A549 (cell line): ENCODE measurements around the gene EML4.

ENCODE experiments used
- BHLHE40 ChIP-seq: IDR thresholded peaks from 2 replicates; pipeline ENCODE4 v1.6.1; 2012; ENCODE audit warnings: low read depth, low read length, inconsistent platforms
- EHMT2 ChIP-seq: fragments of 200-600 bp; sonication (generic); IDR thresholded peaks from 2 replicates; pipeline ENCODE4 v1.6.1; 2016; ENCODE audit warnings: antibody characterized with exemption, low read depth, mild to moderate bottlenecking, moderate library complexity
- EP300 ChIP-seq, 2 experiments: fragments of >200 bp; sonication (Bioruptor Twin); formaldehyde crosslinking; IDR thresholded peaks; 2 replicates in 1 of 2; 3 replicates in 1 of 2; pipeline ENCODE4 v1.6.1; 2016 to 2017
- HDAC2 ChIP-seq: fragments of 200-600 bp; sonication (generic); IDR thresholded peaks from 2 replicates; pipeline ENCODE4 v1.6.1; 2016
- JUN ChIP-seq, 2 experiments: fragments of >200 bp; sonication (Bioruptor Twin); formaldehyde crosslinking; IDR thresholded peaks; 2 replicates in 1 of 2; 3 replicates in 1 of 2; pipeline ENCODE4 v1.6.1; 2016 to 2017
- MAZ ChIP-seq: fragments of 150-350 bp; IDR thresholded peaks from 2 replicates; pipeline ENCODE4 v1.6.1; 2014; ENCODE audit warnings: antibody characterized with exemption, low read depth, low read length, borderline replicate concordance
- POLR2A ChIP-seq: IDR thresholded peaks from 2 replicates; pipeline ENCODE4 v1.6.1; 2012; ENCODE audit warnings: mild to moderate bottlenecking, low read length
- POLR2AphosphoS2 ChIP-seq: conservative IDR thresholded peaks from 2 replicates; pipeline ENCODE4 v1.6.1; 2012; ENCODE audit warnings: low read length, improper control_type of control experiment, inconsistent platforms
- SMC3 ChIP-seq: fragments of >200 bp; sonication (Bioruptor Twin); formaldehyde crosslinking; IDR thresholded peaks from 3 replicates; pipeline ENCODE4 v1.6.1; 2018; ENCODE audit warnings: inconsistent platforms
- TF ChIP-seq, protein P1 (sequence below): fragments of >200 bp; sonication (Bioruptor Twin); formaldehyde crosslinking; IDR thresholded peaks from 3 replicates; pipeline ENCODE4 v1.5.1; 2016

DNA sequence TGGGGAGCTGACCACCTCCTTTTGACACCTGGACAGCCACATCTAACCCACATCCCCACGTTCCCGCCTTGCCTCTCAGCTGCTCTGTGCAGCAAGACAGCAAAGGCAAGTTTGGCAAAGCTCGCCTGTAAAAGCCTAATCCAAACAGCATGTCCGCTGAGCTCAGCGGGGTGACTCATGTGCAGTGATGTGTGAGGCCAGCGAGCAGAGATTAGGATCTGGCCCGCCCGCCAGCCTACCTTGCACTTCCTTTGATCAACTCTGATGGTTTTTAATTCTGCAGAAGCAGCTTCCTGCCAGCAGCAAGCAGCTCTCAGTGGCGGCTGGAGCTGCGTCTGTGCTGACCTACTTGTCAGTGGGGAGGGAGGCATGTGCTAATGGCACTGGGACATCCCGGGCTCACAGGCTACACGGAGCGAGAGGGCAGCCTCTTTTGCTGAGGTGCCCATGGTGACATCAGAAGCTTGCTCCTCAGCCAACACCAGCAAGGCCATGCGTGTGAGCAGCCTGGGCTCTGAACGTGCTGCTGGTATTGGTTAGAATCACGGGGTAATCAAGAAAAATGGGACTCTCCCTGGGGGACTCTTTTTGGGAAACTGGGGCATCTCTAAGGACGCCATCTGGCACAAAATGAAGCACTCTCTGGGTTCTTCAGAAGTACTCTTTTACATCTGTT is 36.0 kb upstream of the EML4 start:
- TF ChIP-seq, protein P1, sequence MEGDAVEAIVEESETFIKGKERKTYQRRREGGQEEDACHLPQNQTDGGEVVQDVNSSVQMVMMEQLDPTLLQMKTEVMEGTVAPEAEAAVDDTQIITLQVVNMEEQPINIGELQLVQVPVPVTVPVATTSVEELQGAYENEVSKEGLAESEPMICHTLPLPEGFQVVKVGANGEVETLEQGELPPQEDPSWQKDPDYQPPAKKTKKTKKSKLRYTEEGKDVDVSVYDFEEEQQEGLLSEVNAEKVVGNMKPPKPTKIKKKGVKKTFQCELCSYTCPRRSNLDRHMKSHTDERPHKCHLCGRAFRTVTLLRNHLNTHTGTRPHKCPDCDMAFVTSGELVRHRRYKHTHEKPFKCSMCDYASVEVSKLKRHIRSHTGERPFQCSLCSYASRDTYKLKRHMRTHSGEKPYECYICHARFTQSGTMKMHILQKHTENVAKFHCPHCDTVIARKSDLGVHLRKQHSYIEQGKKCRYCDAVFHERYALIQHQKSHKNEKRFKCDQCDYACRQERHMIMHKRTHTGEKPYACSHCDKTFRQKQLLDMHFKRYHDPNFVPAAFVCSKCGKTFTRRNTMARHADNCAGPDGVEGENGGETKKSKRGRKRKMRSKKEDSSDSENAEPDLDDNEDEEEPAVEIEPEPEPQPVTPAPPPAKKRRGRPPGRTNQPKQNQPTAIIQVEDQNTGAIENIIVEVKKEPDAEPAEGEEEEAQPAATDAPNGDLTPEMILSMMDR = no peak
- TF ChIP-seq JUN (IDR thresholded peaks at IDR 0.05) (peak; percentile 59 to 88; a peak in 4 of 5 replicates), HDAC2 (no peak), POLR2AphosphoS2 (no peak), MAZ (no peak), POLR2A (no peak), BHLHE40 (no peak), EHMT2 (no peak), EP300 (IDR thresholded peaks at IDR 0.05) (peak; percentile 72 to 80; a peak in 3 of 5 replicates), SMC3 (peak; percentile 20; the same call in 1 of the 3 replicates)
